GM12878 (cell line): ENCODE measurements around the gene SLC19A1.

Source experiments
- CBFB ChIP-seq: IDR thresholded peaks from 2 replicates; pipeline ENCODE4 v1.6.1; 2016; ENCODE audit warnings: antibody characterized with exemption, low read depth
- CHD4 ChIP-seq: fragments of 200-600 bp; sonication (generic); IDR thresholded peaks from 2 replicates; pipeline ENCODE4 v1.6.1; 2016; ENCODE audit warnings: mild to moderate bottlenecking
- EZH2 ChIP-seq: IDR thresholded peaks from 2 replicates; pipeline ENCODE4 v1.6.1; 2012; ENCODE audit warnings: low read depth, mild to moderate bottlenecking, control low read depth, inconsistent platforms, low read length, borderline replicate concordance; ENCODE audit not compliant: control insufficient read depth
- POLR2AphosphoS5 ChIP-seq: IDR thresholded peaks from 2 replicates; pipeline ENCODE4 v1.6.1; 2011; ENCODE audit warnings: mild to moderate bottlenecking, low read length, inconsistent platforms
- SREBF2 ChIP-seq: IDR thresholded peaks from 2 replicates; pipeline ENCODE4 v1.6.1; 2012; ENCODE audit warnings: mild to moderate bottlenecking, low read length
- TCF12 ChIP-seq: IDR thresholded peaks from 2 replicates; pipeline ENCODE4 v1.6.1; 2011; ENCODE audit warnings: low read depth, mild to moderate bottlenecking, low read length
- ZZZ3 ChIP-seq: IDR thresholded peaks from 2 replicates; pipeline ENCODE4 v1.6.1; 2011; ENCODE audit warnings: low read depth; ENCODE audit not compliant: control insufficient read depth, insufficient read length
- TF ChIP-seq, protein P1 (sequence below), 3 experiments: IDR thresholded peaks in 2 of 3; conservative IDR thresholded peaks in 1 of 3; 2 replicates each; pipeline ENCODE4 v1.5.1; 2011; ENCODE audit warnings: low read depth in 3 of 3, low read length in 3 of 3, mild to moderate bottlenecking in 3 of 3, control low read depth in 2 of 3, moderate library complexity in 2 of 3, inconsistent platforms in 1 of 3, mixed read lengths in 1 of 3; ENCODE audit not compliant: control insufficient read depth in 2 of 3, insufficient read depth in 1 of 3; ENCODE audit errors: extremely low read depth in 1 of 3

DNA sequence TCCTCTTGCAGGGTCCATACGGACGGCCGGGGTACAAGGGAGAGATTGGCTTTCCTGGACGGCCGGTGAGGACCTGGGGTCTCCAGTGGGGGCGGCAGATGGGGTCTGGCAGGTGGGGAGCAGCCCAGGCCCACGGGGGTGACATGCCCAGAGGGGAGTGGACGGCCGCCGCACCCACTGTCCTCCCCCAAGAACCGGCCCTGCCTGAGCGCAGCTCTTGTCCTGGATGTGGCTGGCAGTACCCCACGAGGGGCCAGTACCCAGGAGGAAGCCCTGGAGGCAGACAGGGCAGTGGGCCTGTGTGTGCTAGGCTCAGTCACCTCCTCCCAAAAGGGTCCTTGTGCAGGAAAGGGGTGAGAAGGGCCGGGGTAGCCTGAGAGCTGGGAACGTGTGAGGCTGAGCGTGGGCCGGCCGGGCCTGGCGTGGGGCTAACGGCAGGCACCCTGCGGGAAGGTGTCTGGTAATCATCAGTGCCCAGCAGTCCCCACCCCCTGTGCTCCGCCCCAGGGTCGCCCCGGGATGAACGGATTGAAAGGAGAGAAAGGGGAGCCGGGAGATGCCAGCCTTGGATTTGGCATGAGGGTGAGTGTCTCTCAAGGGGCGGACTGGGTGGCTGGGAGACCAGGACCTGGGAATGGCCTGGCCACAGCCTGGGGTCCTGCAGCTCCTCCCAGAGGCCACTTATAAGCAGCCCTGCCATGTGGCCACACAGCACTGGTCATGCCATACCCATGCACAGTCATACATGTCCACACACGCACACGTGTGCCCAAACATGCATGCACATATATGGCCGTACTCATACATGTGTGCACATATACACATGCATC, 47.2 kb downstream of the SLC19A1 start:
- no peak for TF ChIP-seq CBFB
- no peak for TF ChIP-seq ZZZ3
- no peak for TF ChIP-seq POLR2AphosphoS5
- TF ChIP-seq, protein P1, sequence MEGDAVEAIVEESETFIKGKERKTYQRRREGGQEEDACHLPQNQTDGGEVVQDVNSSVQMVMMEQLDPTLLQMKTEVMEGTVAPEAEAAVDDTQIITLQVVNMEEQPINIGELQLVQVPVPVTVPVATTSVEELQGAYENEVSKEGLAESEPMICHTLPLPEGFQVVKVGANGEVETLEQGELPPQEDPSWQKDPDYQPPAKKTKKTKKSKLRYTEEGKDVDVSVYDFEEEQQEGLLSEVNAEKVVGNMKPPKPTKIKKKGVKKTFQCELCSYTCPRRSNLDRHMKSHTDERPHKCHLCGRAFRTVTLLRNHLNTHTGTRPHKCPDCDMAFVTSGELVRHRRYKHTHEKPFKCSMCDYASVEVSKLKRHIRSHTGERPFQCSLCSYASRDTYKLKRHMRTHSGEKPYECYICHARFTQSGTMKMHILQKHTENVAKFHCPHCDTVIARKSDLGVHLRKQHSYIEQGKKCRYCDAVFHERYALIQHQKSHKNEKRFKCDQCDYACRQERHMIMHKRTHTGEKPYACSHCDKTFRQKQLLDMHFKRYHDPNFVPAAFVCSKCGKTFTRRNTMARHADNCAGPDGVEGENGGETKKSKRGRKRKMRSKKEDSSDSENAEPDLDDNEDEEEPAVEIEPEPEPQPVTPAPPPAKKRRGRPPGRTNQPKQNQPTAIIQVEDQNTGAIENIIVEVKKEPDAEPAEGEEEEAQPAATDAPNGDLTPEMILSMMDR (IDR thresholded peaks at IDR 0.05 in 2 of 3, conservative IDR thresholded peaks at IDR 0.05 in 1 of 3; ENCODE audit: control insufficient read depth in 2 of 3, extremely low read depth in 1 of 3, insufficient read depth in 1 of 3, low read depth in 3 of 3, low read length in 3 of 3), result no peak
- TF ChIP-seq SREBF2, result no peak
- no peak for TF ChIP-seq TCF12
- TF ChIP-seq EZH2, result no peak
- no peak for TF ChIP-seq CHD4
